ENCODE data around the gene SND1. TPM values are rescaled to one million over a fixed set of nuclear protein-coding genes. Genes with fewer than 3 reads are reported as not detected.

SND1 gene
- total and polyA plus RNA-seq, 2 of the 4 experiments (the other 2 are of a cell fraction) = 154 to 294 TPM

- Histone ChIP-seq H3K14ac (replicated peaks; ENCODE audit: low read depth, low read length) (no peak overlapping the region), H2BK15ac (ENCODE audit: low read depth, low read length) (no peak overlapping the region), H3K9ac (ENCODE audit: low read depth, low read length) (no peak overlapping the region), H3K4ac (ENCODE audit: low read depth, low read length) (no peak overlapping the region), H3K79me1 (ENCODE audit: low read depth in 1 of 2, low read length in 2 of 2) (peaks cover 25 to 58% of the 10 kb centered on the region in 2 experiments), H2BK120ac (ENCODE audit: low read depth, low read length) (no peak overlapping the region), H3K4me1 (ENCODE audit: control insufficient read depth, insufficient read depth, low read length) (peaks cover 2% of the 10 kb centered on the region; the same call in 1 of the 2 replicates), H3K9me3 (ENCODE audit: control insufficient read depth, insufficient read depth, low read length) (no peaks in the 10 kb centered on the region), H3K27ac (ENCODE audit: insufficient read depth, low read length) (no peak overlapping the region), H2BK5ac (ENCODE audit: low read depth, low read length, poor library complexity, severe bottlenecking) (no peak overlapping the region), H4K8ac (ENCODE audit: low read depth in 2 of 2, low read length in 2 of 2) (no peak overlapping the region), H4K5ac (ENCODE audit: low read depth, low read length) (no peak overlapping the region), H4K91ac (ENCODE audit: insufficient read depth, low read depth, low read length) (no peak overlapping the region), H2AK9ac (replicated peaks; ENCODE audit: low read depth, low read length, poor library complexity) (no peak overlapping the region), H3K56ac (ENCODE audit: extremely low read depth, insufficient read depth, low read length) (no peak overlapping the region), H2BK20ac (ENCODE audit: low read depth, low read length) (no peak overlapping the region), H3K9me1 (ENCODE audit: insufficient read depth, low read length) (peaks cover 15% of the 10 kb centered on the region), H2AK5ac (ENCODE audit: low read depth, low read length) (no peak overlapping the region), H3K27me3 (ENCODE audit: control insufficient read depth, insufficient read depth, low read length) (no peaks in the 10 kb centered on the region), H4K20me1 (ENCODE audit: insufficient read depth, low read length) (peaks cover 15% of the 10 kb centered on the region), H2AFZ (replicated peaks; ENCODE audit: low read length, poor library complexity) (no peak overlapping the region), H3K4me2 (ENCODE audit: low read depth, low read length) (no peak overlapping the region), H3K4me3 (ENCODE audit: insufficient read depth, low read depth, low read length) (no peak overlapping the region), H3K18ac (ENCODE audit: low read depth, low read length) (no peak overlapping the region), H3K36me3 (ENCODE audit: control insufficient read depth, insufficient read depth, low read length) (peaks cover 7% of the 10 kb centered on the region), H3K23ac (ENCODE audit: low read depth, low read length) (no peak overlapping the region)
- DNase-seq = peak; percentile 61
- ChIA-PET CTCF (no interaction called here), POLR2A (ENCODE audit: unreplicated experiment) (no interaction called here)
- in situ Hi-C loops (cut with MboI; ENCODE audit: low sequenced_read_pairs) = no loop called here
- no TSS peak for BruUV-seq (replicated peaks)
- WGBS, 2 experiments (ENCODE audit: extremely low coverage in 2 of 2, insufficient read length in 1 of 2) = no CpG with 5 or more reads among the region's 2 CpGs
- dilution Hi-C loops (cut with HindIII; ENCODE audit: low sequenced_read_pairs, unreplicated experiment) = no loop called here
- intact Hi-C loops (cut with micrococcal nuclease) = no loop called here
- TF ChIP-seq MAFK (IDR thresholded peaks at IDR 0.05; ENCODE audit: low read depth, low read length) = no peak
- no peak for TF ChIP-seq BHLHE40 (IDR thresholded peaks at IDR 0.05; ENCODE audit: low read depth, low read length)
- TF ChIP-seq MAZ (IDR thresholded peaks at IDR 0.05; ENCODE audit: borderline replicate concordance, low read depth, low read length) = no peak
- no peak for TF ChIP-seq CHD1 (IDR thresholded peaks at IDR 0.05; ENCODE audit: low read depth, low read length)
- TF ChIP-seq CTCF (conservative IDR thresholded peaks at IDR 0.05; ENCODE audit: low read depth, low read length) = no peak
- TF ChIP-seq POLR2A (IDR thresholded peaks at IDR 0.05; ENCODE audit: low read depth, low read length) = no peak
- no peak for TF ChIP-seq FOS (IDR thresholded peaks at IDR 0.05; ENCODE audit: low read depth, low read length)
- no peak for TF ChIP-seq SMC3 (IDR thresholded peaks at IDR 0.05; ENCODE audit: low read depth, low read length)
- TF ChIP-seq NFE2L2 (IDR thresholded peaks at IDR 0.05; ENCODE audit: low read depth, low read length) = no peak
- no peak for TF ChIP-seq RFX5 (IDR thresholded peaks at IDR 0.05; ENCODE audit: low read depth, low read length)
- no peak for TF ChIP-seq RCOR1 (IDR thresholded peaks at IDR 0.05; ENCODE audit: insufficient replicate concordance, low read length)
- no peak for TF ChIP-seq CEBPB (IDR thresholded peaks at IDR 0.05; ENCODE audit: low read depth, low read length)
- no peak for TF ChIP-seq USF2 (IDR thresholded peaks at IDR 0.05; ENCODE audit: low read depth, low read length)
- ATAC-seq (ENCODE audit: low read depth) = peak; percentile 72; the same call in 1 of the 2 replicates
These were observed 192.8 kb downstream of the SND1 start for GRCh38 chr7:127844707-127845331.
